Activated B cell treated with CpG ODN at 0.5 μM for 24 hours (primary cell): Measurements from ENCODE around the gene TWF1. TPM values are rescaled to one million over a fixed set of nuclear protein-coding genes. Genes with fewer than 3 reads are reported as not detected.

Experiments
- ATAC-seq: fragments of 200-7000 bp; cut with Tn5 transposase; one replicate; pipeline ENCODE4 v1.10.0; 2021; ENCODE audit warnings: low read depth, mild to moderate bottlenecking, moderate library complexity
- CTCF ChIA-PET: fragments of 350-600 bp; sonication (Branson Sonifier 250); formaldehyde crosslinking; loops from one replicate; lab custom pipeline; 2021; ENCODE audit warnings: antibody characterized with exemption; lab: Charles Lee
- POLR2A ChIA-PET: fragments of 350-600 bp; sonication (Branson Sonifier 250); formaldehyde crosslinking; loops from one replicate; lab custom pipeline; 2021; ENCODE audit warnings: antibody characterized with exemption; lab: Charles Lee
- DNase-seq: peaks from one replicate; pipeline ENCODE4 v3.0.0; 2022
- H3K27ac Mint-ChIP-seq: one replicate; pipeline ENCODE4 v1.8.0; 2020; ENCODE audit warnings: mixed read lengths
- H3K27me3 Mint-ChIP-seq: one replicate; pipeline ENCODE4 v1.8.0; 2021; ENCODE audit warnings: mixed read lengths
- H3K36me3 Mint-ChIP-seq: one replicate; pipeline ENCODE4 v1.8.0; 2021; ENCODE audit warnings: low read depth, mixed read lengths
- H3K4me1 Mint-ChIP-seq: one replicate; pipeline ENCODE4 v1.8.0; 2021; ENCODE audit warnings: mixed read lengths
- H3K4me3 Mint-ChIP-seq: one replicate; pipeline ENCODE4 v1.8.0; 2020; ENCODE audit warnings: mild to moderate bottlenecking, mixed read lengths
- H3K9me3 Mint-ChIP-seq: one replicate; pipeline ENCODE4 v1.8.0; 2020; ENCODE audit warnings: mixed read lengths
- intact Hi-C: fragments of 100-400 bp; cut with micrococcal nuclease; formaldehyde crosslinking; loops from one replicate; pipeline ENCODE4 v1.15.1; 2024
- total RNA-seq: library from RNA; stranded (reverse); gene quantifications from 2 replicates; pipeline ENCODE4 v1.2.3, GENCODE V29; 2022
- TF ChIP-seq, protein P1 (sequence below): fragments of 200-600 bp; IDR thresholded peaks from one replicate; pipeline ENCODE4 v1.8.0; 2022; ENCODE audit warnings: antibody characterized with exemption, mild to moderate bottlenecking

TWF1 gene
- total RNA-seq, 1 donor from 2014 or later = 28.2 TPM

DNA sequence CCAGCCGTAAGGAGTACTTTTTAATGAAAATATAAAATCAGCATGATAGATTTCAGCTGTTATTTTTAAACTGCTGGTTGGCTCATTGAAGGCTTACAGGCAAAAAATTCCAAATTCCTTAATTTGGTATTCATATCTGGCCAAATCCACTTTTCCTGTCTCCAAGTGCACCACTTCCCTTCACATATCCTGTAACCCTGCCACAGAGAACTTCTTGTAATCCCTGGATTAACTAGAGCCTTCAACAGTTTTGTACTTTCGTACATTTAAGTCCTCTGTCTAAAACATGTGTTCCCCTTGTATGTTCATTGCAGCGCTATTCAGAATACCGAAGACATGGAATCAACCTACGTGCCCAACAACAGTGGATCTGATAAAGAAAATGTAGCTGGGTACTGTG lies 57.1 kb downstream of the TWF1 start:
- Mint-ChIP-seq H3K36me3 (peaks cover 50% of the 10 kb centered on the region), H3K27me3 (no peaks in the 10 kb centered on the region), H3K4me3 (no peak overlapping the region), H3K9me3 (no peaks in the 10 kb centered on the region), H3K4me1 (peaks cover 17% of the 10 kb centered on the region), H3K27ac (no peak overlapping the region)
- CTCF ChIA-PET = no interaction called here
- DNase-seq (no peak), ATAC-seq (no peak)
- POLR2A ChIA-PET = interaction anchor here (1.3 kb wide), 2 partner anchors 10 to 1510 kb away, joined by 3 read pairs; partner anchors contain the start of gene YAF2
- intact Hi-C loops = no loop called here
- TF ChIP-seq, protein P1, sequence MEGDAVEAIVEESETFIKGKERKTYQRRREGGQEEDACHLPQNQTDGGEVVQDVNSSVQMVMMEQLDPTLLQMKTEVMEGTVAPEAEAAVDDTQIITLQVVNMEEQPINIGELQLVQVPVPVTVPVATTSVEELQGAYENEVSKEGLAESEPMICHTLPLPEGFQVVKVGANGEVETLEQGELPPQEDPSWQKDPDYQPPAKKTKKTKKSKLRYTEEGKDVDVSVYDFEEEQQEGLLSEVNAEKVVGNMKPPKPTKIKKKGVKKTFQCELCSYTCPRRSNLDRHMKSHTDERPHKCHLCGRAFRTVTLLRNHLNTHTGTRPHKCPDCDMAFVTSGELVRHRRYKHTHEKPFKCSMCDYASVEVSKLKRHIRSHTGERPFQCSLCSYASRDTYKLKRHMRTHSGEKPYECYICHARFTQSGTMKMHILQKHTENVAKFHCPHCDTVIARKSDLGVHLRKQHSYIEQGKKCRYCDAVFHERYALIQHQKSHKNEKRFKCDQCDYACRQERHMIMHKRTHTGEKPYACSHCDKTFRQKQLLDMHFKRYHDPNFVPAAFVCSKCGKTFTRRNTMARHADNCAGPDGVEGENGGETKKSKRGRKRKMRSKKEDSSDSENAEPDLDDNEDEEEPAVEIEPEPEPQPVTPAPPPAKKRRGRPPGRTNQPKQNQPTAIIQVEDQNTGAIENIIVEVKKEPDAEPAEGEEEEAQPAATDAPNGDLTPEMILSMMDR = no peak

DNA sequence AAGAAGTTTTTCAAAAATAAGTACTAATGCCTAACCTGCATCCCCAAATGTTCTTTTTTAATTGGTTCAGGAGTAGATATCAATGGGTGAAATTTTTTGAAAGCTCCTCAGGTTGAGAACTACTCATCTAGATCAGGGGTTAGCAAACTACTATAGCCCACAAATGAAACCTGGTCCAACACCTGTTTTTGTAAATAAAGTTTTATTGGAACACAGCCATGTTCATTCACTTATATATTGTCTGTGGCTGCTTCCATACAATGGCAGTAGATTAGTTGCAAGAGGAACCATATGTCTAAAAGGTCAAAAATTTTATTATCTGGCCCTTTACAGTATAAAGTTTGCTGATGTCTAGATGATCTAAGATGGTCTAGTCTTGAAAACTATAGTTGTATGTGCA lies 61.3 kb downstream of the TWF1 start:
- TF ChIP-seq, protein P1 = no peak
- Mint-ChIP-seq H3K27me3 (no peaks in the 10 kb centered on the region), H3K36me3 (peaks cover 55% of the 10 kb centered on the region), H3K4me1 (no peaks in the 10 kb centered on the region), H3K4me3 (no peak overlapping the region), H3K27ac (no peak overlapping the region), H3K9me3 (no peaks in the 10 kb centered on the region)
- ATAC-seq = no peak
- POLR2A ChIA-PET = no interaction called here
- no peak for DNase-seq
- CTCF ChIA-PET = no interaction called here
- intact Hi-C loops = no loop called here

Other genes starting within 250 kb of the TWF1 start
- gene PUS7L, start 47.5 kb downstream of the TWF1 start, total RNA-seq = 16.1 and 19.9 TPM in 2 replicates
- gene IRAK4, start 47.4 kb downstream of the TWF1 start, total RNA-seq = 38.4 and 40.8 TPM in 2 replicates
- gene TMEM117, start 29.8 kb upstream of the TWF1 start, total RNA-seq = 3.5 and 4.8 TPM in 2 replicates